Esophagus squamous epithelium (tissue), 4 donors: ENCODE data around the gene TTF2.

Source experiments
- POLR2A ChIP-seq, 4 donors: fragments of 450-650 bp; IDR thresholded peaks; one replicate each; pipeline ENCODE4 v1.6.1; 2017; ENCODE audit warnings: antibody characterized with exemption in 4 of 4, mild to moderate bottlenecking in 4 of 4, moderate library complexity in 3 of 4
- TF ChIP-seq, protein P1 (sequence below), 6 experiments: fragments of 450-650 bp in 4 of 6; fragments of 200-600 bp in 2 of 6; sonication (generic) in 2 of 6; IDR thresholded peaks; one replicate each; pipeline ENCODE4 v1.5.1; 2016 to 2019; ENCODE audit warnings: antibody characterized with exemption in 6 of 6, mild to moderate bottlenecking in 4 of 6, moderate library complexity in 4 of 6

DNA sequence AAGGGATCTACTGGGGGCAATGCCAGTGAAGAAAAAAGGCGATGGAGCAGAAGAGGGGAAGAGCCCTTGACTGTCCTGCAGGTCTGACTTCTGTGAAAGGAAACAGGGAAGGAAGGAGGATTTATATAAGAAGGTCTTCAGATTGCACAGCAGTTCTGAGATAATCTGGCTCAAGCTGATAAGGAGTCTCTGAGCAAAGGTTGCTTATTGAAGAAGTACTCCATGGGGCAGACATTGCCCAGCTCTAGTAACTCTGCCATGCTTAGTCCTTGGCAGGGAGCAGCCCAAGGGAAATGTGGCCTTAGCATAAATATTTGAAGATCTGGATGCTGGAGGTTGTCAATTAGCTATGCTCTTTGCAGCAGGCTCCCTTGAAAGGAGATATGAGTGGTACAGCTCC lies 15.9 kb upstream of the TTF2 start:
- TF ChIP-seq, protein P1, sequence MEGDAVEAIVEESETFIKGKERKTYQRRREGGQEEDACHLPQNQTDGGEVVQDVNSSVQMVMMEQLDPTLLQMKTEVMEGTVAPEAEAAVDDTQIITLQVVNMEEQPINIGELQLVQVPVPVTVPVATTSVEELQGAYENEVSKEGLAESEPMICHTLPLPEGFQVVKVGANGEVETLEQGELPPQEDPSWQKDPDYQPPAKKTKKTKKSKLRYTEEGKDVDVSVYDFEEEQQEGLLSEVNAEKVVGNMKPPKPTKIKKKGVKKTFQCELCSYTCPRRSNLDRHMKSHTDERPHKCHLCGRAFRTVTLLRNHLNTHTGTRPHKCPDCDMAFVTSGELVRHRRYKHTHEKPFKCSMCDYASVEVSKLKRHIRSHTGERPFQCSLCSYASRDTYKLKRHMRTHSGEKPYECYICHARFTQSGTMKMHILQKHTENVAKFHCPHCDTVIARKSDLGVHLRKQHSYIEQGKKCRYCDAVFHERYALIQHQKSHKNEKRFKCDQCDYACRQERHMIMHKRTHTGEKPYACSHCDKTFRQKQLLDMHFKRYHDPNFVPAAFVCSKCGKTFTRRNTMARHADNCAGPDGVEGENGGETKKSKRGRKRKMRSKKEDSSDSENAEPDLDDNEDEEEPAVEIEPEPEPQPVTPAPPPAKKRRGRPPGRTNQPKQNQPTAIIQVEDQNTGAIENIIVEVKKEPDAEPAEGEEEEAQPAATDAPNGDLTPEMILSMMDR (IDR thresholded peaks at IDR 0.05) = no peak
- TF ChIP-seq POLR2A (IDR thresholded peaks at IDR 0.05) = no peak
